GM21390 (cell line): ENCODE data around the gene C1QTNF9.
"Not testable (repeated sequence)": the region's sequence is repeated elsewhere in the genome, so short reads cannot be mapped to it uniquely, and the experiment has no call there.

Experiments
- ATAC-seq: cut with Tn5 transposase; IDR thresholded peaks from one replicate; pipeline ENCODE4 v1.9.1; 2021; ENCODE audit not compliant: unreplicated experiment

C1QTNF9 gene, protein sequence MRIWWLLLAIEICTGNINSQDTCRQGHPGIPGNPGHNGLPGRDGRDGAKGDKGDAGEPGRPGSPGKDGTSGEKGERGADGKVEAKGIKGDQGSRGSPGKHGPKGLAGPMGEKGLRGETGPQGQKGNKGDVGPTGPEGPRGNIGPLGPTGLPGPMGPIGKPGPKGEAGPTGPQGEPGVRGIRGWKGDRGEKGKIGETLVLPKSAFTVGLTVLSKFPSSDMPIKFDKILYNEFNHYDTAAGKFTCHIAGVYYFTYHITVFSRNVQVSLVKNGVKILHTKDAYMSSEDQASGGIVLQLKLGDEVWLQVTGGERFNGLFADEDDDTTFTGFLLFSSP

DNA sequence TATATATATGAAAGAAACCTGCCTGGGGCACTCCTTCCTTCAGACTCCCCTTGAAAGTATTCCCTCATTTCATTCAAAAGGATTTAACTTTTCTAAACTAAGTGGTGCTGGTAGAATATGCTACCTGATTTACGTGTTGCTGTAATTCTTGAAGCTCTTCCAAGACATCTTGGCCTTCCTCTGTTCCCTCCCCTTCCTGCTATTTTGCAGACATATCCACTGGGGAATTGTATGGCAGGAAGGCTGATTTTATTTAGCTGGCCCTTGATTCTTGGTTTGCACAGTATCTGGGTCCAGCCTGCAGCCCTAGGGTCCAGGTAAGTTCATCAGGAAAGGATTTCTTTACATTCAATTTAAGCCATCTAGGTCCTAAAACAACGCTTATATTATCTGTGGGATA, at the start of gene C1QTNF9:
C1QTNF9 (plus strand) TSS at position 281 of the 400 bp plus-strand sequence. CDS start 6,424 bp downstream, outside the sequence.
- ATAC-seq, result not testable (repeated sequence)

DNA sequence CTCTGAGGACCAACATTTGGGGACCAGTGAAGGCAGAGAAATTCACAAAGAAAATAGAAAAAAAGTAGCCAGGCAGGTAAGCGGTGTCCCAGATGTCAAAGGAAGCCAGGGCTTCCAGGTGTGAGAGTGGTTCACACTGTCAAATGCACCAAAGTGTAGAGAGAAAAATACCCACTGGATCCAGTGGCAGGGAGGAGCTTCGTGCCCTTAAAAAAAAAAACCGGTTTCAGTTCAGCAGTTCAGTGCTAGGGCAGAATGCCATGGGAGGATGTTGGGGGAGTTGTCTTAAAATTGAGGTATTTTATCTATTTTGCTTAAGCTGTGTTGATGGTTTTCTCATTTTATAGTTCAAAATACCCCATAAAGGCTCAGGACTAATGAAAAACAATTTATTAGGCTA, 47.8 kb upstream of the C1QTNF9 start:
- no peak for ATAC-seq

DNA sequence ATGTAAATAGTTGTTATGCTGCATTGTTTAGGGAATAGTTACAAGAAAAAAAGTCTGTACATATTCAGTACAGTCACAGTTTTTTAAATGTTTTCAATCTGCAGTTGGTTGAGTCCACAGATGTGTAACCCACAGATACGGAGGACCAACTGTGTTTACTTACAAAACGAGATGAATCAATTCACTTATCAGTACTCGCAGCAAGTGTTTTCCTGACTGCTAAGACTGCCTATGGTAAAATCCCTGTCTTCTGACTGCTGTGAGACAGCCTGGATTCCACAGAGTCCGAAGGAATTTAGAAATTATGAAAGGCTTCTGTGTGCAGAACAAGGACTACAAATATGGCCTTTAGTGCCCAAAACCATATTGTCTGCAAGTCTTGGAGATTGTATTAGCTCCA, 45.7 kb upstream of the C1QTNF9 start:
- no peak for ATAC-seq

DNA sequence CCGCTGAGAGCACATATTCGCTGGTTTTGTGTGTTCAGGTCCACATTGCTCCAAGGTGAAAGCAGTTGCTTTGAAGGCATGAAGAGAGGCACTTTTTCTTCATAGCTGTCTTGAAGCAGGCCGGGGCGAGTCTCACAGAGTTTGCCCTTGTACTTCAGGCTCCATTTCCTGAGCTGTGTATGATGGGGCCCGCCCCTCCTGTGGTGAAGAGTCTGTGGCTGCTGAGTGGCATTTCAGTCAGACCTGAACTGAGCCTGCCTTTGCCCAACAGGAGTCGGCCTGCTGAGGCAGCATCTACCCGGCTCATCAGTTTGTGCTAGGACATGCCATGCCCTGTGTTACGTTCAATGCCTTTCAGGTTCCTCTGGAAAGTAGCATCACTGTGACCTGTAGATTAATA, 44.4 kb upstream of the C1QTNF9 start:
- ATAC-seq, result no peak

DNA sequence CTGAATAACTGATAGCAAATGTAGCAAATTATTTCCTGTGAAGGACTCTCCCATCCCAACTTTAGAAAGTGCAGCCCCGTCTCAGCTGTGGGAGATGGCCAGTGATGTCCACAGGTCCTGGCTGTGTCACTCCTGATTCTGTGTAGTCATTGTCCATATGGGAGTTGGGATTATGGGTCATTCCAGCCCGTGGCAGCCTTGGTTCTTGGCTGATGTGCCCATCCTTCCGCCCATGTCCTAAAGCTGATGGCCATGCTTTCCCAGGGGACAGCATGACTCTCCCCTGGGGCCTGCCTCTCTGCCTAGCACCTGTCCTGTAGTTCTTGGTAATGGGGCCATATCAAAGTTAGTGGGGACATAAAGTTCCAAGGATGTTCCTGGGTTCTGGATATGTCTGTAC, 43.9 kb upstream of the C1QTNF9 start:
- ATAC-seq, result no peak

DNA sequence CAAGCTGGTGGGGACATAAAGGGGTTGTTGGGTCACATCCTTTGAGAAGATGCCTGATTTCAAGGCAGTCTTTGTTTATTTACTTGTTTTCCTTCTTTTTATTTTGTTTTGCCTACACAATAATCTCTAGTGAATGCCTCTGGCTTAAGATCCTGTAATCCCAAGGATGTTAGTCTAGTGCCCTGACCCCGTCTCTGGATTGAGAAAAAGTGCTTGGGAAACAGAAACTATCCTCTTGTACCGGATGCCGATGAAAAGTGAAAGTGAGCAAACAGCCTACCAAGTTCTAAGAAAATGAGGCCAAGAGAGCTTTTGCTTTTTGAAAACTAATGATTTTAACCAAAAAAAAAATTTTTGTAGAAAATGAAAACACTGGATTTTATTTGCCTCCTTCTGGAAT, 42.1 kb upstream of the C1QTNF9 start:
- ATAC-seq, result no peak

DNA sequence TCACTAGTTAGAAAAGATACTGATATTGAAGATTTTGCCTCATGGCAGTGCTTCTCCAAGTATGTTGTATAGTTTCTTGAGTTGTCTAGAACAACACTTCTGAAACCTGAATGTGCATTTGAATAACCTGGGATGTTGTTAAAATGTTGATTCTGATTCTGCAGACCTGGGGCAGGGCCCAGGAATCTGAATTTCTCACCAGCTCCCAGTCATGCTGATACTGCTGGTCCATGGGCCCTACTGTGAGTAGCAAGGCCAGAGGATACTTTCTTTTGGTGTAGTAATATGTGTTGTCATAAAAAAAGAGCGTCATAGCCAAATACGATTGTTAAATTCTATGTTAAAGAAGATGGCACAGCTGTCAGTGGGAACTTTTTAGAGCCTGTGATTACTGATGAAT, 41.6 kb upstream of the C1QTNF9 start:
- no peak for ATAC-seq

DNA sequence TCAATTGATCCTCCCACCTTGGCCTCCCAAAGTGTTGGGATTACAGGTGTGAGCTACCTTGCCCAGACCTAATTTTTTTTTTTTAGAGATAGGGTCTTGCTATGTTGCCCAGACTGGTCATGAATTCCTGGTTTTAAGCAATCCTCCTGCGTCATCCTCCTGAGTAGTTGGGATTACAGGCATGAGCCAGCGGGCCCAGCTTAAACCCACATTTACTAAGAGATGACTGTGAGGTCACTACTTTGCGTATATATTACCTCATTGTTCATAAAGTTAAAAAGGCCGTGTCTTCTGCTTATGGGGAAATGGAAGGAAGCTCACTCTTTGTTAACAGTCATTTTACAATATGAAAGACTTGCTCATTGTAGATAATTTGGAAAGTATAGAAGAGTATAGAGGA, 39.6 kb upstream of the C1QTNF9 start:
- ATAC-seq, result no peak

DNA sequence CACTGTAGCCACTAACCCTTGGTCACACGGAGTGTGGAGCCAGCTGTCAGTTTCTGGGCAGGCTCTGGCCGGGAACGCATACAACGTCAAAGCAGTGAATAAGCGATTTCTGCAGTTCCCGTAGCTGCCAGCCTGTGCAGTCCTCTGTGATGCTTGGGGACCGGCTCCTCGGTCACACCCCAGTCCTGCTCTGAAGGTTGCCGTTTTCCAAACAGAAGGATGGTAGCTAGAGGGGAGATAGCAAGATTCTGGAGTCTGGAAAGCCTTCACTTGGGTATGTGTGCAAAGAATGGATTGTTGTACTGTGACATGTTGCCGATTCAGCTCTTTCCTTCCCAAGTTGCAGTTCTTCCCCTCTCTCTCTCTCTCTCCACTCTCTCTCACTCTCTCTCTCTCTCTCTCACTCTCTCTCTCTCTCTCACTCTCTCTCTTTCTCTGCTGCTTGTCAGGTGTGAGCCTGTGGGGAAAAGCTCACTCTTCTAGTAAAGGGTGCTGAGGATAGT, 38.7 kb upstream of the C1QTNF9 start:
- peak; percentile 49 for ATAC-seq

DNA sequence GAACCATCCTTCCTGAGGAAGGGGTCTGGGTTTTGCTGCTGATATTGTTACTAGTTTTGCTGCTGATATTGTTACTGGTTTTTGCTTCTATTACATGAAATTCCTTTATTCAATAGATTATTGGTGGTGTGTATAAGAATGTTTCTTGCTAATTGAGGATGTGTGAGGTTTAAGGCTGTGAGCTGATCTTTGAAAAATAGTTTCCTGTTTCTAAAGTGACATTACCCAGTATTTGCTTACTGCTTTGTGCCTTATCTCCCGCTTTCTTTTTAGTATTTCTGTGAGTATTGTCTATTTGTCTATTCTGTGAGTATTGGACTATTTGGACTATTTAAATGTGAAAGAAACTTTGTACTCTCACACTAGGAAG, 38.2 kb upstream of the C1QTNF9 start:
- no peak for ATAC-seq

DNA sequence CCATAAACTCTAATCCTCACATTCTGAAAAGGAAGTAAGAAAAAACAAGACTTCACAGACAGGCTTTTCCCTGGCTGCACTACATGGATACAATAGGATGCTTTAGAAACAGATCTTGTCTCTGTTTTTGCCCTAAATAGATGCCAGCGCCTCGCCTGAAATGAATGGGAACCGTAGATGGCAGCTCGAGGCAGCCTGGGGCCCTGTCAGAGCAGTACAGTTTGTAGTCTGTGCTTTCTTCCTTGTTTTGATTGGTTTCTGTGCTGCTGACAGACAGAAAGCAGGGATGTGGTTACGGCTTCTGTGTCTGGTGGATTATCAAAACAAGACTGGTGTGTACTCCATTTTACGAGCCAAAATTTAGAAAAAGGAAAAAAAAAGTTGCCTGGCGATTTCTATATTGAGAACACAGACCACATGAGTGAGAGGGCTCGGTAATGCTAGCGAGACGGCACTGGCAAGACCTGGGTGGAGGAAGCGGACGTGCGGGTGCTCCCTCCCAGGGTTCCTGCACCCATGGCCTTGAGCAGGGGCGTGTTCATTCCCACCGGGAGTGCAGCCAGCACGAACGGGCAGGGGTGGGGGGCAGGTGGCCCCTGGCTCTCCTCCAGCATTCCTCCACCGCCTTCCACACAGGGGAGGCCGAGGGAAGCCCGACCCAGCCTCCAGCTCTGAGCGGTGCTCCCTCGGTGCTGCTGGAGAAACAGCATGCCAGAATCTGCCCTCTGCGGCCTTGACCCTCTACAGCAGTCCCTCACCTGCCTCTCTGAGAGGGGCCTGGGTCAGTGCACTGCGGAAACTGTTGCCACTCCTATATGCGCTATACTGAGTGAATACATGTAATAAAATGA, 37.6 kb upstream of the C1QTNF9 start:
- ATAC-seq, result peak; percentile 48

DNA sequence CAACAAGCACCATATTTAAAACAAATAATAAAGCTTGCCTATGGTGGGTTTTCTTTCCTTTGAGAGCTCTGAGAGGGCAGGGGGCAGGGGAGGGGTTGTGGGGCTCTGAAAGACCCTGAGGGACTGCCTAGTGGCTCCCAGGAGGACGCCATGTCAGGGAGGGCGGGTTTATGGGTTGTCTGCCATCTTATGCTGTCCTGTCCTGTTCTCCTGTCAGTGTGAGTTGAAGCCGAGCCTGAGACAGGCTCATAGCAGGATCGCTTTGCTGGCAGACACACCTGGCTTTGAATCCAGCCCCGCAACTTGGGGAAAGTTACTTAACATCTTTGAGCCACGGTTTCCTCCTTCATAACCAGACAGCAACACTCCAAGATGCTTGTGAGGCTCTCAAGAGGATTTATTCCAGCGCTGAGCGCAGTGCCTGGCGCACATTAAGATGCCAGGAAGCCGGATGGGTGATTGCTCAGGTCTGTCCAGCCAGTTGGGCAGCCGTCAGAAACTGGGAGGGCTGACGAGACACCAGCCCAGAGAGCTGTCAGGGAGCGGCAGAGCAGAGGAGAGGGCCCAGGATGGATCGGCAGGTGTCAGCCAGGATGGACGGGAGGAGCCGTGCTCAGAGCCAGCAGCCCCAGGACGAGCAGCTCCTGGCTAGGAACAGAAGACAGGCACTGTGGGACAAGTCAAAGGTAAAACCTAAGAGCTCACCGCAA, 36.8 kb upstream of the C1QTNF9 start:
- ATAC-seq, result no peak

DNA sequence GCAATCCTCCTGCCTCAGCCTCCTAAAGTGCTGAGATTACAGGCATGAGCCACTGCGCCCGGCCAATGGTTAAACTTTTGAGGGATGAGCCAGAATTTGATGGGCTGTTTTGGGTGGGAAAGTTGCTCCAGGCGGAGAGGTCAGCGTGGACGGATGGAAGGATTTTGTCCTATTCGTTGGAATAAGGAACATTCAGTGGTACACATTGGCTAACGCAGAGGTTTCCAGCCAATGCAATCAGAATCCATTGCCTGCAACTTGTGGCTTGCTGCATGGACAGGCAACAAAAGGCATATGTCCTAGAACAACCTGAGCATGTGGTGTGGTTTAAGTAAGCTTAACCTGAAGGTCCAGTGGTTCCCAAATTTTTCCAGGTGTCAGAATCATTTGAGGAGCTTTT, 35.5 kb upstream of the C1QTNF9 start:
- ATAC-seq, result no peak

DNA sequence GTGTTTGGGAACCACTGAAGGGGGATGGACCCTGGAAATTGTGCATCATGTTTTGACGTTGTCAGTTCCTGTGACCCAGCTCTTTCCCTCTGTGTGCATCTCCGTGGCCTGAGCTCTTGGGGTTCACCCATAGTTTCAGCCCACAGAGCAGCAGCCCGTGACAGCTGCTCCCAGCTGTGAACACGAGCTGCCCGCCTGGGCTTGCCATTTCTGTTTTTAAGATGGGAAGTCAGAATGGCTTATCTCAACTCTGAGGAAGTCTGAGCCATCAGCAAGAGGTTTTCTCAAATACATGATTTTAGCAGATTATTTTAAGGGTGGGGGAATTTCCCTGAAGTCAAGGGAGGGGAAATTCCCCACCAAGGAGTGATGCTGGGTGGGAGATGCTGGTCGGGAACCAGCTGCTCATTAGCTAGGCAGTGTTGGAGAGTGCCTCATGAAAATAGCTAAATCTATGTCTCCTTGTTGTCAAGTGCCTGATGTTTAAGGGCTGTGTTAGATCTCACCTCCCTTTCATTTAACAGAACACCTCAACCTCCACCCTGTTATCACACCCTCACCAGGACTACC, 34.8 kb upstream of the C1QTNF9 start:
- ATAC-seq, result peak; percentile 57

DNA sequence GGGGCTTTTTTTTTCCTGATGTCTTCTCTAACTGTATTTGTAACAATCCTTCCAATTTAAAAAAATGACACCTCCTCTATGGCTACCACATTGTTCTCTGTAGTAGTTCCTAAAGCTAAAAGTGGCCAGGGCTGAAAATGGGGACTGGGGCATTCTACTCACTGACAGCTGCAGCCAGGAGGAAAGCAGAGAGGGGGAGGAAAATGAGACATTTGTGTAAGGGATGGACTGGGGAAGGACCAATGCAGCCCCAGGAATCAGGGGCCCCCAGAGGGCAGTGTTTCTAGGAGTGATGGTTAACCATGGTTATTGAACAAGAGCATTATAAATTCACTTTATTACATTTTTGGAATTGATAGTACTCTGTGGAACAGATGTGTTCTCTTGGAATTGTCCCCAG, 34.3 kb upstream of the C1QTNF9 start:
- ATAC-seq, result no peak

DNA sequence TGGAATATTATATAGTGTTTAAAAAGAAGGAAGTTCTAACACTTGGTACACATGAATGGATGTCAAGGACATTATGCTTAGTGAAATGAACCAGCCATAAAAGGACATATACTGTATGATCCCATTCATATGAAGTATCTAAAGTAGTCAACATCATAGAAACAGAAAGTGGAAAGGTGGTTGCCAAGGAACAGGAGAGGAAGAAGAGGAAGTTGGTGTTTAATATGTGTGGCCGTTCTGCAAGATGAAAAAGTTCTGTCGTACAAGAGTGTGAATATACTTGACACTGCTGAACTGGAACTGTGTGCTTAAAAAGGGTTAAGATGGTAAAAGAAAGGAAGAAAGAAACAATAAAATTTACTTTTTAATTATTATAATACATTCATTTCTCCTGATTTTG, 33.1 kb upstream of the C1QTNF9 start:
- ATAC-seq, result no peak

DNA sequence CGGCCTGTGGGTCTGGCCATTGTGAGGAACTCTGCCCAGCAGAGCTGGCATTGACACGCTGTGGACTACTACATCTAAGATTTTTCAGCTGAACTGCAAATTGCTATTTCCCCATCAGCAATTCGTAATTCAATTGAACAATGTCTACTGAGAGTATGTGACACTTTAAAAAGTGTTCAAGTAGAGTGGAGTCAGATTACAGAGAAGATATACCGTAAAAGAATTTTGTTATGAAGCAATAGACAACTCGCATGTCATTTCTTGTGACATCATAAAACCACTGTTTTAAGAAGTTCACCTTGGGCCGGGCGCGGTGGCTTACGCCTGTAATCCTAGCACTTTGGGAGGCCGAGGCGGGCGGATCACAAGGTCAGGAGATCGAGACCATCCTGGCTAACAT, 32.5 kb upstream of the C1QTNF9 start:
- no peak for ATAC-seq

DNA sequence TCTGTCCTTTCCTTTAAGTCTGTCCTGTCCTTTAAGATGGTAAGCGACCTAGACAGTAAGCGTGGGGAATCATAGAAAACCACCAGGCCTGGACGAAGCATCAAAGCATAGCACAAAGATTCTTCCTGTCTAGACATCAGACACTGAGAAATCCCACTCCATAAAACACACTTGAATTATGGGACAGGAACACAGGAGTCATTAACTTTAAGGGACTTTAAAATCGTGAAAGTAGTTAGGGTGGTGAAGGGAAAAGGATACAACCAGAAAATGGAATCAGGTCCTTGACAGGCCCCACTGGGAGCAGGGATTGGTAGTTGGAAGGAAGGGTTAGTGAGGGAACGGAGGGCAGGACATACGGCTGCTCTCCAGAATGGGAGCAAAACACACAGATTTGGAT, 31.6 kb upstream of the C1QTNF9 start:
- no peak for ATAC-seq

DNA sequence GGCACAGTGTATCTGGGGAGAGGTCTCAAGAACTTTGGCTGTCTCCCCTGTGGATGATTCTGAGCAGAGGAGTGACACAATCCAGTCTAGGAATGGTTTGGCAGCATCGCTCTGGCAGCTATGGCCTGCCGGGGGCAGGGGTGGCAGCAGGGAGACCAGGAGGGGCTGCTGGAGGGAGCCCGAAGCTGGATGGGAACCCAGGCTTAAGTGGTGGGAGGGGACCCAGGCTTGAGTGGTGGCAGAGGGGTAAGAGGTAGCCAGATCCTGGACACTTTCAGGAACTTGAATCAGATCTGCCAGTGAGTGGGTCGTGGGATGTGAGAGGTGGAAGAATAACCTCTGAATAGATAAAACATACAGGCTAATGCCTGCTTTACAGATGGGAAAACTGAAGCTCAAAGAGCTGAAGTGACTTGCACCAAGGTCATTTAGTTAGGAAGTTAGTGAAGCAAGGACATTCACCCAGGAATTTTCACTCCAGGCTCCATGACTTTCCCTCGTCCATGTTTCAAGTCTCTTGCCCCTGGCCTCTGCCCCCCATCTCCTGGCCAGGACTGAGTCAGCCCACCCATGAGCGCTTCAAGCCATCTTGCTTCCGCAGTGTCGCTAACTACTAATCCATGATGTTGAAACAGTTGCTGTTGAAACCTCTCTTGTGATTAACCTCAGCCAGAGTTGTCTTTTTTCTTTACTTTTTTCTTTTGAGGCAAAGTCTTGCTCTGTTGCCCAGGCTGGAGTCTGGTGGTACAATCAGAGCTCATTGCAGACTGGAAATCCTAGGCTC, 29.9 kb upstream of the C1QTNF9 start:
- ATAC-seq, result no peak

DNA sequence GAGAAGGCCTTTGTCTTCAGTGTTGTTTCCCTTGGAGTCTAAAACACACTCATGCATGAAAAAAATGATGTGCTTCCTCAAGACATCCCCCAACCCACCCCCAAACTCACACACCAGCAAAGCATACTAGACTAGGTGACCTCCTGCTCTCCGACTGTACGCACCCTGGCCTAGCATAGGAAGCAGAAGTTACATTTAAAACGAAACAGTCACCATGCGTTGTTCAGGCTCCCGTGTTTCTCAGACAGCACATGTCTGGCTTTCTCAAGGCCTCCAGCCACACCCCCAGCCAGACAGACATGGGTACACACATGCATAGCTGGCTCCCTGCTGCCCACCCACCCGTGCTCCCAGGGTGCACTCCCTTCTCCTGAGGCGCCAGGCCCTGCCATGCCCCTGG, 28.7 kb upstream of the C1QTNF9 start:
- no peak for ATAC-seq
